Stomach smooth muscle (tissue), 2 donors: ENCODE measurements around the gene TNC.

Source experiments
- H3K27ac ChIP-seq: one replicate; pipeline ENCODE4 v1.7.0; 2013; ENCODE audit warnings: mild to moderate bottlenecking, low read length, inconsistent platforms
- H3K27me3 ChIP-seq, 2 donors: one replicate each; pipeline ENCODE4 v1.7.0; 2013; ENCODE audit warnings: low read length in 2 of 2; ENCODE audit not compliant: insufficient read depth in 2 of 2, control insufficient read depth in 1 of 2
- H3K36me3 ChIP-seq, 2 donors: one replicate each; pipeline ENCODE4 v1.7.0; 2013; ENCODE audit warnings: low read length in 2 of 2; ENCODE audit not compliant: control insufficient read depth in 2 of 2, insufficient read depth in 2 of 2
- H3K4me1 ChIP-seq: one replicate; pipeline ENCODE4 v1.7.0; 2013; ENCODE audit warnings: low read length; ENCODE audit not compliant: control insufficient read depth, insufficient read depth
- H3K4me3 ChIP-seq, 2 donors: one replicate each; pipeline ENCODE4 v1.7.0; 2013; ENCODE audit warnings: low read length in 2 of 2
- H3K9ac ChIP-seq, 2 donors: one replicate each; pipeline ENCODE4 v1.7.0; 2013; ENCODE audit warnings: low read length in 2 of 2, mild to moderate bottlenecking in 1 of 2
- H3K9me3 ChIP-seq, 2 donors: one replicate each; pipeline ENCODE4 v1.7.0; 2013; ENCODE audit warnings: low read length in 2 of 2; ENCODE audit not compliant: control insufficient read depth in 2 of 2
- donor health status: healthy.
- donor health status: Pancreatic carcinoma.

The TNC gene

DNA sequence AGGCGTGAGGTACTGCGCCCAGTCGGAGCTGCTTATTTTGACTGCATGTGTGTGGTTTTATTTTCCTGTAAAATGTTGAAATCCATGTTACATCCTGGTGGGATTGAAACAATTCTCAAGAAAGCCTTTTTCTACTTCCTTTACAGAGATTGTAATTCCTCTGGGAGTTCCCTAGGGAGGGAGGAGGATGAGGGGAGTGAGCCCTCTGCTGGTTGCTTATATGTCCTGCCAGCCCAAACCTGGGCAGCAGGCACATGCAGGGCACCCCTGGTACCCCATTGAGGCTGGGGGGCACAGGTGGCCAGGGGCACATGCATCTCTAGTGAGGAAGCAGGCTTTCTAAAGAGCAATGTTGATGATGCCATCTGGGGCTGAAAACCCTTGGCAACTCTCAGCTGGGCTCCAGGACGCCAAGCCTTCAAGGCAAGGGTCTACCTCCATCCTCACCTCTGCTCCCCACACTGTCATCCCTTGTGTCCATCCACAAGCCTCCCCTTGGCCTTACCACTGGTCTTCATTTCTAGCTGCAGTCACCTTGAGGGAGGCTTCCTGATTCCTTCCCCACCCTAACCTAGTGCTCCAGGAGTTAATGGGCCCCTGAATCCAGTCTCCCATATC lies 102.8 kb downstream of the TNC start:
- Histone ChIP-seq H3K27me3 (no peaks in the 10 kb centered on the region), H3K9me3 (no peaks in the 10 kb centered on the region), H3K27ac (no peak overlapping the region), H3K9ac (no peak overlapping the region), H3K36me3 (no peaks in the 10 kb centered on the region), H3K4me3 (no peak overlapping the region), H3K4me1 (peaks cover 32% of the 10 kb centered on the region)

GRCh38 chr9:115014438-115014837 lies 103.5 kb downstream of the TNC start:
- no peak overlapping the region for H3K9ac ChIP-seq
- no peak overlapping the region for H3K27ac ChIP-seq
- H3K4me1 ChIP-seq = peaks cover 27% of the 10 kb centered on the region
- no peak overlapping the region for H3K4me3 ChIP-seq
- no peaks in the 10 kb centered on the region for H3K9me3 ChIP-seq
- H3K36me3 ChIP-seq = no peaks in the 10 kb centered on the region
- no peaks in the 10 kb centered on the region for H3K27me3 ChIP-seq

GRCh38 chr9:115013998-115014397 lies 104.0 kb downstream of the TNC start:
- peaks cover 23% of the 10 kb centered on the region for H3K4me1 ChIP-seq
- H3K9me3 ChIP-seq = no peaks in the 10 kb centered on the region
- no peak overlapping the region for H3K4me3 ChIP-seq
- no peak overlapping the region for H3K27ac ChIP-seq
- no peaks in the 10 kb centered on the region for H3K27me3 ChIP-seq
- H3K36me3 ChIP-seq = no peaks in the 10 kb centered on the region
- H3K9ac ChIP-seq = no peak overlapping the region

DNA sequence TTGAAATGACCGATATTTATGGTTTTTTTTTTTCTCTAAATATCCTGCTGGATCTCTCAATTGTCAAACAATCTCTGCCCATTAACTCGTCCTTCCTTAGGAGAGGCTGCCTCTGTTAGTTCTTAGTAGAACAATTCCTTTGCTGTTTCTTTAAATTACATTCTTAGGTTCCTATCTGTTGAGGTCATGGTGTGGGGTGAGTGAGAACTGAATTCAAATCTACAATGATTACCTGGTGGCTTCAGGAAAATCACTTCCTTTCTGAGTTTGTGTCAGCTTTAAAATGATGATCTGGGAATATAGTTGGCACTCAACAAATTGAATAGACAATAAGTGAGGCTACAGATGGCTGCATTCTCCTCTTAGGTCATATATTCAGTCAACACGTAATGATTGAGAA lies 105.5 kb downstream of the TNC start:
- no peak overlapping the region for H3K9ac ChIP-seq
- peaks cover 9% of the 10 kb centered on the region for H3K4me1 ChIP-seq
- no peaks in the 10 kb centered on the region for H3K36me3 ChIP-seq
- H3K27ac ChIP-seq = no peak overlapping the region
- H3K27me3 ChIP-seq = no peaks in the 10 kb centered on the region
- H3K9me3 ChIP-seq = no peaks in the 10 kb centered on the region
- H3K4me3 ChIP-seq = no peak overlapping the region

GRCh38 chr9:115010874-115011273 lies 107.1 kb downstream of the TNC start:
- Histone ChIP-seq H3K36me3 (no peaks in the 10 kb centered on the region), H3K27ac (no peak overlapping the region), H3K9me3 (no peaks in the 10 kb centered on the region), H3K9ac (no peak overlapping the region), H3K4me1 (peaks cover 7% of the 10 kb centered on the region), H3K4me3 (no peak overlapping the region), H3K27me3 (no peaks in the 10 kb centered on the region)

GRCh38 chr9:115008536-115009270 lies 109.3 kb downstream of the TNC start:
- H3K9ac ChIP-seq = no peak overlapping the region
- H3K27ac ChIP-seq = no peak overlapping the region
- no peaks in the 10 kb centered on the region for H3K9me3 ChIP-seq

DNA sequence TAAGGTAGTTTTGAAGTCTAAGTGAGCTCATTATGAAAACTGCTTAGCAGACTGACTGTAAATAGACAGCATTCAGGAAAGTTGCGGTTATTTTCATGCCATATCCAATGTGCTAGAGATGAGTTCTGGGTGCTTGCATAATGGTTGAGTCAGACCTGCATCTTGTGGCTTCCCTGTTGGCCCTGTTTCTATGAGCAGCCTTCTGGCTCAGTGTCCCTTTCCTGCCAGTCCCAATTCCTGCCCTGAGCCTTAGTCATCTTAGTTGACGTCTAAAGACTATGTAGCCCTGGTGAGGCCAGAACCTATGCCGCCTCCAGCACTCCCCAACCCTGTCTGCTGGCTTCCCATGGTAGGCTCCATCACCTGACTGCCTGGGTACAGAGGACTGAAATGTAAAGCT lies 111.3 kb downstream of the TNC start:
- H3K27me3 ChIP-seq = no peaks in the 10 kb centered on the region
- H3K4me1 ChIP-seq = peaks cover 5% of the 10 kb centered on the region
- H3K4me3 ChIP-seq = no peak overlapping the region
- H3K27ac ChIP-seq = no peak overlapping the region
- H3K36me3 ChIP-seq = no peaks in the 10 kb centered on the region
- no peaks in the 10 kb centered on the region for H3K9me3 ChIP-seq
- no peak overlapping the region for H3K9ac ChIP-seq

More at GRCh38 chr9:115008536-115009270, 109.3 kb downstream of the TNC start:
- Histone ChIP-seq H3K4me1 (no peaks in the 10 kb centered on the region), H3K27me3 (no peaks in the 10 kb centered on the region), H3K4me3 (no peak overlapping the region), H3K36me3 (no peaks in the 10 kb centered on the region)

DNA sequence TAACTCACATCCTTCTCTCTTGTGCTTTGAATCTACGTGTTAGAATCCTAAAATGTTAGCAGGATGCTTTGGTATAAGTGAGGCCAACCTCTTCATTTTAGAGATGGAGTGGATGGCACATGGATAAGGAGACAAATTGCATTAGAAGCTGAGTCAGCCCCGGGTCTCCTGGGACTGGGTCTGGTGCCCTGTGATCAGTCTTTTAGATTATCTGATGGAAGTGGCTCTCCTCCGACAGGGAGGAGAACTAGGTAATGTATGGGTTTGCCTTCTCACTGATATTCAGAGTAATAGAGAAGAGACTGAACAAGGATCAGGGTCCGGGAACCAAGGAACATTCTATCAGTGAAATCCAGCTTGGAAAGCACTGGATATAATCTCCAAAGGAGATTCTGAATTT lies 112.6 kb downstream of the TNC start:
- peaks cover 5% of the 10 kb centered on the region for H3K4me1 ChIP-seq
- no peaks in the 10 kb centered on the region for H3K9me3 ChIP-seq
- no peak overlapping the region for H3K9ac ChIP-seq
- H3K27me3 ChIP-seq = no peaks in the 10 kb centered on the region
- H3K36me3 ChIP-seq = no peaks in the 10 kb centered on the region
- no peak overlapping the region for H3K4me3 ChIP-seq
- H3K27ac ChIP-seq = no peak overlapping the region

- no peak overlapping the region for H3K27ac ChIP-seq
- H3K27me3 ChIP-seq = no peaks in the 10 kb centered on the region
- H3K4me3 ChIP-seq = no peak overlapping the region
- peaks cover 5% of the 10 kb centered on the region for H3K4me1 ChIP-seq
- H3K36me3 ChIP-seq = no peaks in the 10 kb centered on the region
- H3K9ac ChIP-seq = no peak overlapping the region
- no peaks in the 10 kb centered on the region for H3K9me3 ChIP-seq
These were observed 113.4 kb downstream of the TNC start for GRCh38 chr9:115004545-115004944.

DNA sequence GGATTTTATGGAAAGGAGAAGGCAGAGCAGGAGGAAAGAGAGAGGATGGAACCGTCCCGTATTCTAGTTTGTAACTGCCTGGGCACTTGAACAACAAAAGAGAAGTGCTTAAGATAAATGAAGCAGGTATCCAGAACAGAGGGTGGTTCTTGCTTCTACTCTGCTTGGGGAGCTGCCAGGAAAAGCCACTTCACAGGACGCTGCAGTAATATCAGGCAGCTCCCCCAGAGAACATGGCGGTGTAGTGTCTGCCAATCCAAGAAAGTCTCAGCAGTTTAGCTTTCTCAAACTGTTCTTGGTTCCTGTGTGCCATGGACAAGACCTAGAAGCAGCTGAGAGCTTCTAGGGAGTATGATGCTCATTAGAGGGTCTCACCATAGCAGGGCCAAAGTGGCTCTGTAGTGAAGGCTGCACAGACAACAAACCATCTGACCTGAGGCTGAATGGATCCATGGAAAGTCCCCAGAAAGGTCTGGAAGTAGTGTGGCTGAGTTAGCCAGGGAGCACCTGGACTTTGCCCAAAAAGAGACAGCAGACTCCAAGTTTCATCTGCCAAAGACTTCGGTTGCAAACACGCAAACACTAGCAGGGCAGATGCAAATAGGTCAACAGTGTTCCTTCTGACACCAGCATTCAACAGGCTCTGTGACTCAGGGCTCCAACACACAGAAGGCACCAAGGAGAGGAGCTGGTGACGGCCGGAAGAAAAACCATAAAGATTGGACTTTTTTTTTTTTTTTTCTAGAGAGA lies 115.4 kb downstream of the TNC start:
- H3K27me3 ChIP-seq = no peaks in the 10 kb centered on the region
- peaks cover 5% of the 10 kb centered on the region for H3K4me1 ChIP-seq
- no peak overlapping the region for H3K9ac ChIP-seq
- no peaks in the 10 kb centered on the region for H3K9me3 ChIP-seq
- no peak overlapping the region for H3K4me3 ChIP-seq
- no peak overlapping the region for H3K27ac ChIP-seq
- no peaks in the 10 kb centered on the region for H3K36me3 ChIP-seq

- Histone ChIP-seq H3K4me1 (peaks cover 5% of the 10 kb centered on the region), H3K9me3 (no peaks in the 10 kb centered on the region), H3K9ac (no peak overlapping the region), H3K27me3 (no peaks in the 10 kb centered on the region), H3K36me3 (no peaks in the 10 kb centered on the region), H3K4me3 (no peak overlapping the region), H3K27ac (no peak overlapping the region)
These were observed 117.7 kb downstream of the TNC start for GRCh38 chr9:115000217-115000639.
